K562 (cell line): ENCODE measurements around the gene MAP3K7. TPM values are rescaled to one million over a fixed set of nuclear protein-coding genes. Genes with fewer than 3 reads are reported as not detected.

Source experiments
- ATAC-seq: fragments of 200-7000 bp; cut with Tn5 transposase; 3 replicates; pipeline ENCODE4 v1.9.1; 2020; ENCODE audit warnings: moderate library complexity
- BruUV-seq: library from RNA; stranded (reverse); fragments of 400-500 nt; replicated peaks from 2 replicates; lab custom pipeline; 2021; lab: Mats Ljungman, UMichigan
- CTCF ChIA-PET: fragments of 300-600 bp; formaldehyde crosslinking; extraction: SDS; loops from one replicate; lab custom pipeline; 2021; ENCODE audit warnings: low intra/inter-chr PET ratio; lab: Yijun Ruan, JAX
- POLR2A ChIA-PET: fragments of 300-600, 350-650 bp; sonication (Branson Sonifier 250); formaldehyde crosslinking; extraction: SDS; loops from one replicate; lab custom pipeline; 2021; ENCODE audit warnings: antibody characterized with exemption, inconsistent platforms; lab: Yijun Ruan, JAX
- DNase-seq, 4 experiments: peaks; one replicate each; pipeline versions ENCODE4 v3.0.0 to v3.0.0-alpha.2; 2011 to 2018; ENCODE audit warnings: low spot score in 3 of 4, mixed read lengths in 3 of 4; ENCODE audit errors: extremely low read depth in 1 of 4
- FAIRE-seq: peaks from 2 replicates; lab custom pipeline; 2011; peaks lifted over from hg19 to GRCh38; lab: Jason Lieb, UNC
- H2AFZ ChIP-seq: 2 replicates; pipeline ENCODE4 v1.6.0; 2011; ENCODE audit warnings: low read depth, low read length, control low read depth, inconsistent platforms
- H3K27ac ChIP-seq: fragments of 200-600 bp; 3 replicates; pipeline ENCODE4 v1.8.0; 2011; ENCODE audit warnings: low read depth, mild to moderate bottlenecking, control low read depth, inconsistent platforms, low read length, moderate library complexity, mixed read lengths; ENCODE audit errors: extremely low read depth
- H3K27me3 ChIP-seq, 2 experiments: fragments of 300-600 bp in 1 of 2; 2 replicates in 1 of 2; 3 replicates in 1 of 2; pipeline versions ENCODE4 v1.6.0 to v1.8.0; 2011; ENCODE audit warnings: inconsistent platforms in 2 of 2, low read length in 2 of 2, mild to moderate bottlenecking in 1 of 2, mixed read lengths in 1 of 2, moderate library complexity in 1 of 2; ENCODE audit not compliant: control insufficient read depth in 2 of 2, insufficient read depth in 2 of 2
- H3K36me3 ChIP-seq: fragments of 300-600 bp; 3 replicates; pipeline ENCODE4 v1.8.0; 2011; ENCODE audit warnings: mild to moderate bottlenecking, low read length, inconsistent platforms; ENCODE audit not compliant: control insufficient read depth, insufficient read depth
- H3K4me1 ChIP-seq, 2 experiments: fragments of 200-600 bp in 1 of 2; replicated peaks in 1 of 2; 2 replicates in 1 of 2; 3 replicates in 1 of 2; pipeline versions ENCODE4 v1.5.1 to v1.8.0; 2011; ENCODE audit warnings: inconsistent platforms in 2 of 2, low read length in 2 of 2, mild to moderate bottlenecking in 1 of 2, mixed read lengths in 1 of 2, moderate library complexity in 1 of 2; ENCODE audit not compliant: control insufficient read depth in 2 of 2, insufficient read depth in 2 of 2
- H3K4me2 ChIP-seq: 2 replicates; pipeline ENCODE4 v1.6.1; 2011; ENCODE audit warnings: low read length, control low read depth, inconsistent platforms, mixed read lengths; ENCODE audit not compliant: insufficient read depth
- H3K4me3 ChIP-seq: fragments of 200-600 bp; sonication (generic), shearing (Covaris generic); 2 replicates; pipeline ENCODE4 v1.5.1; 2016; ENCODE audit warnings: control low read depth, inconsistent platforms
- H3K79me2 ChIP-seq: fragments of 200-600 bp; 3 replicates; pipeline ENCODE4 v1.8.0; 2011; ENCODE audit warnings: low read length, inconsistent platforms; ENCODE audit not compliant: control insufficient read depth, insufficient read depth
- H3K9ac ChIP-seq, 2 experiments: 2 replicates each; pipeline versions ENCODE4 v1.6.0 to v1.6.1; 2011; ENCODE audit warnings: low read depth in 2 of 2, low read length in 2 of 2, control low read depth in 1 of 2, inconsistent platforms in 1 of 2, mild to moderate bottlenecking in 1 of 2, mixed read lengths in 1 of 2; ENCODE audit not compliant: insufficient read depth in 1 of 2
- H3K9me1 ChIP-seq: one replicate; pipeline ENCODE4 v1.6.0; 2011; ENCODE audit warnings: inconsistent platforms, mild to moderate bottlenecking, low read length, moderate library complexity; ENCODE audit not compliant: control insufficient read depth, insufficient read depth
- H3K9me3 ChIP-seq: replicated peaks from 2 replicates; pipeline ENCODE4 v1.5.1; 2011; ENCODE audit warnings: low read depth, low read length, inconsistent platforms; ENCODE audit not compliant: control insufficient read depth, insufficient read depth
- H4K20me1 ChIP-seq: replicated peaks from 2 replicates; pipeline ENCODE4 v1.6.1; 2011; ENCODE audit warnings: low read length, inconsistent platforms, mixed read lengths; ENCODE audit not compliant: control insufficient read depth, insufficient read depth
- SPI1 ChIP-seq: IDR thresholded peaks from 2 replicates; pipeline ENCODE4 v1.6.1; 2011; ENCODE audit warnings: low read depth, low read length, control low read depth, borderline replicate concordance
- ZNF431 ChIP-seq: sonication (generic); formaldehyde crosslinking; IDR thresholded peaks from 2 replicates; pipeline ENCODE4 v1.8.0; 2022; ENCODE audit warnings: mild to moderate bottlenecking, missing genetic modification reagents
- WGBS: fragments of 100-300 bp; shearing (Covaris generic); methylation state at CpG from one replicate; pipeline ENCODE4 v1.1.6; 2016; ENCODE audit warnings: low coverage, mixed read lengths; ENCODE audit not compliant: insufficient coverage; ENCODE audit errors: missing lambda C conversion rate; 5-methylcytosine and 5-hydroxymethylcytosine counted together
- in situ Hi-C: fragments of 300-500 bp; cut with MboI; formaldehyde crosslinking; loops from 4 replicates; pipeline ENCODE4 v1.15.0; 2018; ENCODE audit warnings: inconsistent platforms, mixed read lengths
- intact Hi-C: fragments of 100-400 bp; cut with micrococcal nuclease; formaldehyde crosslinking; loops from 2 replicates; pipeline ENCODE4 v1.14.2; 2022
- polyA plus RNA-seq, 8 experiments: library from polyadenylated mRNA; depleted of rRNA in 4 of 8; stranded (reverse) in 5 of 8; unstranded in 3 of 8; fragments of >200 nt; fragmentation: Nextera tagmentation in 2 of 8; fragmentation: Illumina TruSeq in 1 of 8; extraction: Ambion mirVana in 2 of 8; extraction: Trizol in 1 of 8; gene quantifications; 2 replicates each; pipeline versions ENCODE4 v1.2.1 to v1.2.3, GENCODE V29; 2011 to 2014; ENCODE audit warnings: inconsistent platforms in 1 of 8, missing spikeins in 1 of 8
- total RNA-seq, 7 experiments: library from RNA; depleted of rRNA in 6 of 7; stranded (reverse); fragments of >200 nt in 6 of 7; fragmentation: Illumina TruSeq in 2 of 7; extraction: Trizol in 2 of 7; gene quantifications; 2 replicates each; pipeline versions ENCODE4 v1.2.1 to v1.2.3, GENCODE V29; 2011 to 2021; ENCODE audit warnings: low replicate concordance in 1 of 7
- TF ChIP-seq, protein P1 (sequence below): sonication (generic); formaldehyde crosslinking; IDR thresholded peaks from 2 replicates; pipeline ENCODE4 v1.8.0; 2023; ENCODE audit warnings: missing genetic modification reagents, mild to moderate bottlenecking, borderline replicate concordance
- TF ChIP-seq, protein P2 (sequence below): fragments of 250-450 bp; sonication (Bioruptor Pico); IDR thresholded peaks from 2 replicates; pipeline ENCODE4 v1.5.0; 2021

Gene MAP3K7
- total and polyA plus RNA-seq, 9 of the 15 experiments (the other 6 are each of a cell fraction or from before 2014, with no cell fraction given), result 13.4 to 60.9 (median 34.8) TPM

DNA sequence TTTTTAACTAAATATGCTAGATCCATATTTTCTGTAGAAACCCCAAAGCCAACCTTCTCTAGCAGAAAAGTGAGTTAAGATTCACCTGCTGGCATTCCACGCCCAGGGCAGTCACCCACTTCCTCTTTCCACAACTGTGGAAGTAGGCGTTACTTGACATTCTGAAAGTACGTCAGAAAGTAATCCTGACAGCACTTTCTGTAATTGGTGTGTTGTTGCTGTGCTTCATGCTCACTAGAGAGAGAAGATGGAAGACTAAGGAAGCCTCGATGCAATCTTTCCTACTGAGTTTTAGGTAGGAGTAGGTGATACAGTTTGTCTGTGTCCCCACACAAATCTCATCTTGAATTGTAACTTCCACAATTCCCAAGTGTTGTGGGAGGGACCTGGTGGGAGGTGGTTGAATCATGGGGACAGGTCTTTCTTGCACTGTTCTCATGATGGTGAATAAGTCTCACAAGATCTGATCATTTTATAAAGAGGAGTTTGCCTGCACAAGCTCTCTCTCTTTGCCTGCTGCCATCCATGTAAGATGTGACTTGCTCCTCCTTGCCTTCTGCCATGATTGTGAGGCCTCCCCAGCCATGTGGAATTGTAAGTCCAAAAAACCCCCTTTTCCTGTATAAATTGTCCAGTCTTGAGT lies 101.1 kb downstream of the MAP3K7 start:
- H3K27me3 ChIP-seq, result no peaks in the 10 kb centered on the region; a peak in 1 of 5 replicates
- no peaks in the 10 kb centered on the region for H3K9me3 ChIP-seq
- FAIRE-seq (no peak), ATAC-seq (no peak), DNase-seq (no peak)
- no peaks in the 10 kb centered on the region for H3K79me2 ChIP-seq
- H3K4me2 ChIP-seq, result no peak overlapping the region
- H3K4me1 ChIP-seq, result no peaks in the 10 kb centered on the region
- peak; percentile 96 for TF ChIP-seq SPI1
- TF ChIP-seq, protein P1, sequence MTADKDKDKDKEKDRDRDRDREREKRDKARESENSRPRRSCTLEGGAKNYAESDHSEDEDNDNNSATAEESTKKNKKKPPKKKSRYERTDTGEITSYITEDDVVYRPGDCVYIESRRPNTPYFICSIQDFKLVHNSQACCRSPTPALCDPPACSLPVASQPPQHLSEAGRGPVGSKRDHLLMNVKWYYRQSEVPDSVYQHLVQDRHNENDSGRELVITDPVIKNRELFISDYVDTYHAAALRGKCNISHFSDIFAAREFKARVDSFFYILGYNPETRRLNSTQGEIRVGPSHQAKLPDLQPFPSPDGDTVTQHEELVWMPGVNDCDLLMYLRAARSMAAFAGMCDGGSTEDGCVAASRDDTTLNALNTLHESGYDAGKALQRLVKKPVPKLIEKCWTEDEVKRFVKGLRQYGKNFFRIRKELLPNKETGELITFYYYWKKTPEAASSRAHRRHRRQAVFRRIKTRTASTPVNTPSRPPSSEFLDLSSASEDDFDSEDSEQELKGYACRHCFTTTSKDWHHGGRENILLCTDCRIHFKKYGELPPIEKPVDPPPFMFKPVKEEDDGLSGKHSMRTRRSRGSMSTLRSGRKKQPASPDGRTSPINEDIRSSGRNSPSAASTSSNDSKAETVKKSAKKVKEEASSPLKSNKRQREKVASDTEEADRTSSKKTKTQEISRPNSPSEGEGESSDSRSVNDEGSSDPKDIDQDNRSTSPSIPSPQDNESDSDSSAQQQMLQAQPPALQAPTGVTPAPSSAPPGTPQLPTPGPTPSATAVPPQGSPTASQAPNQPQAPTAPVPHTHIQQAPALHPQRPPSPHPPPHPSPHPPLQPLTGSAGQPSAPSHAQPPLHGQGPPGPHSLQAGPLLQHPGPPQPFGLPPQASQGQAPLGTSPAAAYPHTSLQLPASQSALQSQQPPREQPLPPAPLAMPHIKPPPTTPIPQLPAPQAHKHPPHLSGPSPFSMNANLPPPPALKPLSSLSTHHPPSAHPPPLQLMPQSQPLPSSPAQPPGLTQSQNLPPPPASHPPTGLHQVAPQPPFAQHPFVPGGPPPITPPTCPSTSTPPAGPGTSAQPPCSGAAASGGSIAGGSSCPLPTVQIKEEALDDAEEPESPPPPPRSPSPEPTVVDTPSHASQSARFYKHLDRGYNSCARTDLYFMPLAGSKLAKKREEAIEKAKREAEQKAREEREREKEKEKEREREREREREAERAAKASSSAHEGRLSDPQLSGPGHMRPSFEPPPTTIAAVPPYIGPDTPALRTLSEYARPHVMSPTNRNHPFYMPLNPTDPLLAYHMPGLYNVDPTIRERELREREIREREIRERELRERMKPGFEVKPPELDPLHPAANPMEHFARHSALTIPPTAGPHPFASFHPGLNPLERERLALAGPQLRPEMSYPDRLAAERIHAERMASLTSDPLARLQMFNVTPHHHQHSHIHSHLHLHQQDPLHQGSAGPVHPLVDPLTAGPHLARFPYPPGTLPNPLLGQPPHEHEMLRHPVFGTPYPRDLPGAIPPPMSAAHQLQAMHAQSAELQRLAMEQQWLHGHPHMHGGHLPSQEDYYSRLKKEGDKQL (CRISPR knock-in tag), result no peak
- TF ChIP-seq ZNF431, result peak; percentile 99
- TF ChIP-seq, protein P2, sequence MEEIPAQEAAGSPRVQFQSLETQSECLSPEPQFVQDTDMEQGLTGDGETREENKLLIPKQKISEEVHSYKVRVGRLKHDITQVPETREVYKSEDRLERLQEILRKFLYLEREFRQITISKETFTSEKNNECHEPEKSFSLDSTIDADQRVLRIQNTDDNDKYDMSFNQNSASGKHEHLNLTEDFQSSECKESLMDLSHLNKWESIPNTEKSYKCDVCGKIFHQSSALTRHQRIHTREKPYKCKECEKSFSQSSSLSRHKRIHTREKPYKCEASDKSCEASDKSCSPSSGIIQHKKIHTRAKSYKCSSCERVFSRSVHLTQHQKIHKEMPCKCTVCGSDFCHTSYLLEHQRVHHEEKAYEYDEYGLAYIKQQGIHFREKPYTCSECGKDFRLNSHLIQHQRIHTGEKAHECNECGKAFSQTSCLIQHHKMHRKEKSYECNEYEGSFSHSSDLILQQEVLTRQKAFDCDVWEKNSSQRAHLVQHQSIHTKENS (CRISPR knock-in tag), result no peak
- BruUV-seq, result no TSS peak
- H3K4me3 ChIP-seq, result no peak overlapping the region
- no peak overlapping the region for H3K27ac ChIP-seq
- WGBS, result 32% methylated on average over 4 of the region's 4 CpGs
- no peak overlapping the region for H2AFZ ChIP-seq
- H3K36me3 ChIP-seq, result no peaks in the 10 kb centered on the region
- CTCF ChIA-PET, result no interaction called here
- no peaks in the 10 kb centered on the region for H4K20me1 ChIP-seq
- intact Hi-C loops (no loop called here), in situ Hi-C loops (no loop called here)
- no peak overlapping the region for H3K9ac ChIP-seq
- H3K9me1 ChIP-seq, result no peaks in the 10 kb centered on the region
- POLR2A ChIA-PET, result interaction anchor here (1.1 kb wide), 1 partner anchor 12 kb away, joined by 3 read pairs; no protein-coding TSS in a partner anchor
